ENCODE measurements around the gene MYBPHL.

The MYBPHL gene

DNA sequence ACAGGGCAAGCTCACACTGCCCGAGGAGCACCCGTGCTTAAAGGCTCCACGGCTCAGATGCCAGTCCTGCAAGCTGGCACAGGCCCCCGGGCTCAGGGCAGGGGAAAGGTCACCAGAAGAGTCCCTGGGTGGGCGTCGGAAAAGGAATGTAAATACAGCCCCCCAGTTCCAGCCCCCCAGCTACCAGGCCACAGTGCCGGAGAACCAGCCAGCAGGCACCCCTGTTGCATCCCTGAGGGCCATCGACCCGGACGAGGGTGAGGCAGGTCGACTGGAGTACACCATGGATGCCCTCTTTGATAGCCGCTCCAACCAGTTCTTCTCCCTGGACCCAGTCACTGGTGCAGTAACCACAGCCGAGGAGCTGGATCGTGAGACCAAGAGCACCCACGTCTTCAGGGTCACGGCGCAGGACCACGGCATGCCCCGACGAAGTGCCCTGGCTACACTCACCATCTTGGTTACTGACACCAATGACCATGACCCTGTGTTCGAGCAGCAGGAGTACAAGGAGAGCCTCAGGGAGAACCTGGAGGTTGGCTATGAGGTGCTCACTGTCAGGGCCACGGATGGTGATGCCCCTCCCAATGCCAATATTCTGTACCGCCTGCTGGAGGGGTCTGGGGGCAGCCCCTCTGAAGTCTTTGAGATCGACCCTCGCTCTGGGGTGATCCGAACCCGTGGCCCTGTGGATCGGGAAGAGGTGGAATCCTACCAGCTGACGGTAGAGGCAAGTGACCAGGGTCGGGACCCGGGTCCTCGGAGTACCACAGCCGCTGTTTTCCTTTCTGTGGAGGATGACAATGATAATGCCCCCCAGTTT, 56.1 kb downstream of the MYBPHL start:
- no peak for DNase-seq

DNA sequence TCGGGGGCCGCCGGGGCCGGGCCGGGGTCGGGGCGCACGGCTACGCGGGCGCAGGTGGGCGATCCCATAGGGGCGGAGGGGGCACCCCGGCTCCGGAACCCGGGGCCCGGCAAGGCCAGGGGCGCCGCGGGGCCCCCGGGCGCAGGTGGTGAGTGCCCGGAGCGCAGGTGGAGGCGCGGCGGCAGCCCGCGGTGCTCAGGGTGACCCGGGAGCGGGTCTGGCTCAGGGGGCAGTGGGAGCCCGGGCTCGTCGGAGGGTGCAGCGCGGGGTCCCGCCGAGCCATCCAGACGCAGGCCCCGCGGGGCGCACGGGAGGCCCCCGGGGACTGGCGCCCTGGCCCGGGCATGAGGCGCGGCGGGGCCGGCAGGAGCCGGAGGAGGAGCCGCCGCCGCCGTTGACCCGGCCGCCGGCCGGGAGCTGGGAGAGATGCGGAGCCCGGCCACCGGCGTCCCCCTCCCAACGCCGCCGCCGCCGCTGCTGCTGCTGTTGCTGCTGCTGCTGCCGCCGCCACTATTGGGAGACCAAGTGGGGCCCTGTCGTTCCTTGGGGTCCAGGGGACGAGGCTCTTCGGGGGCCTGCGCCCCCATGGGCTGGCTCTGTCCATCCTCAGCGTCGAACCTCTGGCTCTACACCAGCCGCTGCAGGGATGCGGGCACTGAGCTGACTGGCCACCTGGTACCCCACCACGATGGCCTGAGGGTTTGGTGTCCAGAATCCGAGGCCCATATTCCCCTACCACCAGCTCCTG, 57.0 kb downstream of the MYBPHL start:
- DNase-seq: no peak

DNA sequence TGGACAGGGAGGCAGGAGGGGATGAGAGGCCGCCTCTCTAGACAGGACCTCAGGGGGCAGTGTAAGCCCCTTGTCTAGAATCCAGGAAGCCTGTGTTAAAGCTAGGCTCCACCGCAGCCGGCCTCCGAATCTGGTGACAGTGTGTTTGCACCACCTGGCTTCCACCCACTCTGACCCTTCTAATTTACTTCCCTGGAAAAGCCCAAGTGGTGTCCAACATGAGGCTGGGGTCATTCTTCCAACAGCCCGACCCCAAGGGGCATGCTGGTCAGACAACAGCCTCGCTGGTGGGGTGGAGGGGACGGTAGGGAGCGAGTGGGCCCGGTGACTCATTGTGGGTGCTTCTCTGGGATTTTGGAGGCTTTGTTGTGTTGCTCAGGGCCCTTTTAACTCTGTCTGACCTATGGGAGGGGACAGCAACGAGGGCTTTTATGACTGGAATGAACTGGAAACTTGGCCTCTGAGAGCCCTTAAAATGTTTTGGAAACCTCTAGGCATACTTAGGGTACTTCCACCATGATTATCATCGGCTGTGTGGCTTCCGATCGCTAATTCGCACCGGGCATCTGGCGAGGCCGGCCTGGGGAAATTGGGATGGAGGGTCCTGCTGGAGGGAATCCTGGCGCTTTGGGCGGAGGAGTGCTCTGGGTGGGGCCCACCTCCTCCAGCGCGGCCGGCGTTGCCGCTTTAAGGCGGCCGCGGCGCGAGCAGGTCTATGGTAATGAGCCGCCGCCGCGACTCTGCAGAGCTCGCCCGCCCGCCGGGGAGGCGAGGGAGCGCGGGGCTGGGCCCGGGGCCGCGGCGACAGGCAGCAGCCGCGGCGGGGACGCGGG, 57.8 kb downstream of the MYBPHL start, which contains the start of gene CELSR2:
TSS of gene CELSR2 (plus strand) at position 743 of the 833 bp plus-strand sequence. CDS start 541 bp downstream, outside the sequence.
- DNase-seq: peak; percentile 44

DNA sequence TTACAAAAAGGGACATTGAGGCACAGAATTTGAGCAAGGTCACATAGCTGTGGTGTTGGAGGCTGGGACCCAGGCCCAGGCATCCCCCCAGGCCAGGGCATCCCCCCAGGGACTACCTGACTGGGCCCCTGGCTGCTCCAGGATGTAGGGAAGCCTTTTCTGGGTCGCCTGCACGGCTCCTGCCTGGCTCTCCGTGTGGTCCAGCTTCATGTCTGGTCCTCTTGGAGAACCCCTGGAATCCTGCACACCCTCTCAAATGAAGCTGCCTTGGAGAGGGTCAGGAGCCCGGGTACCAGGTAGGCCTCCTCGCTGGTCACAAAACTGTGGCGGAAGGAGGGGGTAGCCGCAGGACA, 58.4 kb downstream of the MYBPHL start:
- no peak for DNase-seq

DNA sequence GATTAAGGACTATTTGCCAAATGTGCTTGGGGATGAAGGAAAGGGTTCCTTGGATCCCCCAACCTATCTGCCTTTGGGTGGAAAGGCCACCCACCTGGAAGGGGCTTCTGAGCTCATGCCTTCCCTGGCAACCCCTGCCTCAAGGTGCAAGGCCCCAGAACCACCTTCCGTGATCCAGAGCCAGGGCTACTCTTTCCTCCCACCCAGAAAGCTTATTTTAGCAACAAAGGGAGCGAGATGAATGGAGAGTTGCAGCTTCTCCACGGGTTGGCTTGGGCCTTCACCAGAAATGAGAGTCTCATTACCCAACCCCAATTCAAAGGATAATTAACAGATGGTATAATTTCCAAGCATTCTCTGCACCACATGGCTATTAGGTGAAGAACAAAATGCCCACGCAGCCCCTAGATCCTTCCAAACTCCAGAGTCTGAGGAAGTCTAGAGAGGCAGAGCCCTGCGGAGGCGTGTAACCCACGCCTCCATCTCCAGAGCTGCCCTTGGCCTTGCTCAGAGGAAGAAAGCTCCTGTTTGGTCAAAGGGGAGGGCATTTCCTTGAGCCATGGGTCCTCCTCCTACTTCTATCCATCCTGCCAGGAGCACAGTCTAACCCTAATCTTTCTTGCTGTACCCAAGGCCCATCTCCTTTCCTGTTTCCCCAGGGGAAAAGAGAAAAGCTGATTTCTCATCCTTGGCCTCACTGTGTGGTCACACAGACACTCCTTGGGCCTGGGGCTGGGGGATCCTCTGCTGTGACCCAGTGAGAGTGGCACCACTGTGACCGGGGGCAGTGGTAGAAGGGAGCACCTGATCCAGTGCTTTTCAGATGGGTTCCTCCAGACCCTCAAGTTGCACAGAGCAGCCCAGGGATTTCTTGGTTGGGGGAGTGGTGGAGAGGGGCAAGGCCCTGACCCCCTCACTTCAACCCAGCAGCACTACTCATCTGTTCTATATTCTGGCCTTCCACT, 59.1 kb downstream of the MYBPHL start:
- no peak for DNase-seq

DNA sequence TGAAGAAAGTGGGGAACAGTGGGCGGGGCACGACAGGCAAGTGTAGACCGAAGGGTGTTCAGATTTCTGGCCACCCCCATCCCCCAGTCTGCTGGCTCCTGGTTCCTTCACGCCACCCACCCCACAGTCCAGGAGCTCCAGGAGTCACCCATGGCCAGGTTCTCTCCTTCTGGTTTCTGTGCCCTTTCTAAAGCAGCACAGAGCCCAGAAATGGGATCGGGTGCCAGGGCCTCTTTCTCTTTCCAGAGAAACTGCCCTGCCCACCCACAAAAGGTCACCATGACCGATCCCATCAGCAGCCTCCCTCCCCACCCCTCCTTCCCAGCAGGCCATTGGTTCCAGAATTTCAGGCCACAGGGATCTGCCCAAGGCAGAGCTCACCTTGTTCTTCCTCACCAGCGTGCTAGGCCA, 60.7 kb downstream of the MYBPHL start:
- no peak for DNase-seq

DNA sequence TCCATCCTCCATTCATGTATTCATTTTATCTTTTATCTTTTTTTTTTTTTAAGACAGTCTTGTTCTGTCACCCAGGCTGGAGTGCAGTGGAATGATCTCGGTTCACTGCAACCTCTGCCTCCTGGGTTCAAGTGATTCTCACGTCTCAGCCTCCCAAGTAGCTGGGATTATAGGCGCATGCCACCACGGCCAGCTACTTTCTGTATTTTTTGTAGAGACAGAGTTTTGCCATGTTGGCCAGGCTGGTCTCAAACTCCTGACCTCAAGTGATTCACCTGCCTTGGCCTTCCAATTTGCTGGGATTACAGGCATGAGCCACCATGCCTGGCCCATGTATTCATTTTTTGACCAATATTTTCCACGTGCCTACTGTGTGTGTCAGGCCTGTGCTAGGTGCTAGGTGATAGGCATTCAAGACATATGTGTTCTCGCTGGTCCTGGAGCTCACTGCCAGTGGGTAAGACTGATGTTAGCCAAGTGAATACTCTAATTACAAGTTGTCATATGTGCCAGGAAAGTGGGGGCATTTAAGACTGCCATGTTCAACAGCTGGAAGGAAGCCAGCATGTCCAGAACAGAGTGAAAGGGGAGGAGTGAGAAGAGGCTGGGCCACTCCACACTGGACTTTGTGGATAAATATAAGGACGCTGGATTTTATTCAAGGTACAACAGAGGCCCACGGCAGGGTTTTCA, 62.8 kb downstream of the MYBPHL start:
- no peak for DNase-seq

DNA sequence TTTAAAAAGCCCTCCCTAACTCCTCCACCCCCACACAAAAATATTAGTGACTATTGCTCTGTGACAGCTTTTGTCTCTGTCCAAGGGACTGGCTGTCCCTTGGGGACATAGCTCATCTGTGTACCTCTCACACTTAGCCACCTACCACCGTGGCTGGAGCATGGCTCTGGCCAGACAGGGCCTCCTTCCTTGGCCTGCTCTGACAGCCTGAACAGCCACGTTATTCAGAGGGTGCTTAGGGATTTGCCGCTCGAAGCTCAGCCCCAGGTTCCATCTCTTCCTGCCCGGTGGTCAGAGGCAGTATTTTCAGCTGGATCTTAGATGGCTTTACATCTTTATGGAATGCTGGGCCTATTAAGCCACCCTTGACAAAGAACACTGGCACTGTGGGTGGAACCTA, 63.6 kb downstream of the MYBPHL start:
- DNase-seq: no peak

DNA sequence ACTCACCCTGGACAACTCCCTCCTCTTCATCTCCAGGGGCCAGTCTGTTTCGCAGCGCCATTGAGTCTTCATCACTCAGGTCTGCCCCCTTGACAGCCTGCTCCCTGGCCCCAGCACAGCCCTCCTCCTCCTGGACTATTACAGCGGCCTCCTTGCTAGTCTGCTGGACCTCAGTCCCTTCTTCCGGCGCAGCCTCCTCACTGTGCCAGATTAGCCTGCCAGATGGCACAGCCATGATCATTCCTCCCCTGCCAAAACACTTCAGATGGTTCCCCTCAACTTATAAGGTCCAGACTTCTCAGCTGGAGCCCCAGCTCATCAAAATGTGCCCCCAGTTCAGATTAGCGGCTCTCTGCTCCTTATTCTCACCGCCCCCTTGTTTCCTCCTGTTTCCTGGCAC, 64.4 kb downstream of the MYBPHL start:
- DNase-seq: no peak

Measured in NCI-H774 (cell line).